ENCODE results near the gene PRSS48. TPM values are rescaled to one million over a fixed set of nuclear protein-coding genes. Genes with fewer than 3 reads are reported as not detected.

Gene PRSS48
- polyA plus RNA-seq, 2 of the 4 experiments (the other 2 are of a cell fraction), result not detected

DNA sequence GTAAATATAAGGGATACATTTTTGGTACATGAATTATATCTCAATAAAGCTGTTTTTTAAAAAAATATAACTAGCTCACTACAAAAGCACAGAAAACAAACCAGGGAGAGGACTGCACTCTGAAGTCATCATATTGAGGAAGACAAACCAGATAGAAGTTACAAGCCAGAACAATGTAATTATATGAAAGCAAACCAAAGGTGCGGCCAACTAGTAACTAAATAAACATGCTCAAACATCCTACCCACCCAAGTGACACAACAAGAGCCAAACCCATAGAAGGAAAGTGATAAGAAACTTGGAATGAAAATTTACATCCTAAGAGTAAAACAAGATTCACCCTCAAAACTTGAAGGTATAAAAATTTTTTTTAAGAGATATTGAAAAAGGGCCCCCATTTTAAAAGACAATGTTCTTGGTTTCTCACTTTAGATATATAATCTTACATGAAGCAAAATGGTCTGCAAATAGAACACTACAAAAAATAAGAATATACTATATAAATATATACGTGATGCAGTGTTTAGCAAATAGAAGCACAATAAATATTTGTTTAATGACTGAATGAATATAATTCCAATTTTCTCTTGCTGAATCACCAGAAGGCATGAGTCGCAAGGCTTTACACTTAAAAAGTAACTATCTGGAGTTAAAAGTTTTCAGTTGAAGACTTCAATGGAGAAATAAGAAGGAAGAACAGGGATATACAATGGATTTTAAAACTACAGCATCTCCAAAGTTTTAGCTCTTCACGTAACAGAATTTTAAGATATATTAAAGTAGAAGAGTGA is 52.5 kb downstream of the PRSS48 start:
- H3K9me3 ChIP-seq, result no peaks in the 10 kb centered on the region
- no peak for FAIRE-seq
- ATAC-seq, result no peak
- H3K4me3 ChIP-seq, result no peak overlapping the region
- no peak for TF ChIP-seq FOSL2 (IDR thresholded peaks at IDR 0.05)
- TF ChIP-seq FOSL2 (CRISPR knock-in tag; IDR thresholded peaks at IDR 0.05), result peak; percentile 54
- no peak for TF ChIP-seq RAD21 (conservative IDR thresholded peaks at IDR 0.05 in 1 of 2, IDR thresholded peaks at IDR 0.05 in 1 of 2)
- POLR2A ChIA-PET, result no interaction called here
- 21% methylated on average over 4 of the region's 4 CpGs for WGBS (ENCODE audit: missing lambda C conversion rate)
- peak in 1 of 2 experiments; percentile 68 for DNase-seq (ENCODE audit: low read depth in 1 of 2, low spot score in 1 of 2)
- H3K27ac ChIP-seq, result peak overlapping the region; percentile 28 to 61; a peak in 4 of 6 replicates
- peak overlapping the region; percentile 60 for H3K4me2 ChIP-seq
- CTCF ChIA-PET, result no interaction called here
- H3K4me1 ChIP-seq, result peaks cover 28% of the 10 kb centered on the region

- ChIA-PET POLR2A (interaction anchor here (0.5 kb wide), 1 partner anchor 69 kb away, joined by 3 read pairs; no protein-coding TSS in a partner anchor), CTCF (interaction anchor here (0.8 kb wide), 1 partner anchor 13 kb away, joined by 3 read pairs; no protein-coding TSS in a partner anchor)
- TF ChIP-seq MAFK (IDR thresholded peaks at IDR 0.05; ENCODE audit: partially characterized antibody) (peak; percentile 62), POLR2A (IDR thresholded peaks at IDR 0.05; ENCODE audit: low read length) (no peak)
- peak in 1 of 2 experiments; percentile 77; a peak in 3 of 6 replicates for ATAC-seq
- WGBS (ENCODE audit: missing lambda C conversion rate), result 89% methylated on average over 1 of the region's 1 CpG
- DNase-seq (ENCODE audit: low read depth in 1 of 2, low spot score in 1 of 2), result peak in 1 of 2 experiments; percentile 54
- FAIRE-seq, result no peak
- Histone ChIP-seq H3K4me1 (peaks cover 28% of the 10 kb centered on the region), H3K4me2 (peak overlapping the region; percentile 35; the same call in 2 of the 3 replicates), H3K27ac (peak overlapping the region; percentile 37 to 58; a peak in 5 of 6 replicates), H3K9me3 (no peaks in the 10 kb centered on the region), H3K4me3 (no peak overlapping the region)
These were observed 54.5 kb downstream of the PRSS48 start for GRCh38 chr4:151331276-151332042.

DNA sequence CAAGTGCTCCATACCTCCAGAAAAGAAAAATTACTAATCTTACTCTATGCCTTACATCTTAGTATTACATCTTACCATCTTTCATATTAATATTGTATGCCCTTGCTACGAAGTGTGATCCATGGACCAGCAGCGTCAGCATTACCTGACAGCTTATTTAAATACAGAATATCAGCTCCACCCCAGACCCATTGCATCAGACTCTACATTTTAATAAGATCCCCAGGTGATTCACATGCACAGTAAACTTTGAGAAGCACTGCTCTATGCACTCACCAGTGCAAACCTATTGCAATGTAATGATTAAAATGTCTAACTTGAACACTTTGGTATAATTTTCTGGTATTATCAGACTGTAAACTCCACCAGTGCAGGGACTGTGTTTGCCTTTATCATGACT is 62.5 kb downstream of the PRSS48 start:
- WGBS (ENCODE audit: missing lambda C conversion rate), result 78% methylated on average over 2 of the region's 2 CpGs
- POLR2A ChIA-PET, result no interaction called here
- no peak for FAIRE-seq
- no peak overlapping the region for H3K27ac ChIP-seq
- TF ChIP-seq ATOH8 (CRISPR knock-in tag; IDR thresholded peaks at IDR 0.05; ENCODE audit: low read depth) (no peak), KDM5A (IDR thresholded peaks at IDR 0.05) (no peak), MYC (IDR thresholded peaks at IDR 0.05; ENCODE audit: borderline replicate concordance, low read length) (no peak), BCL3 (IDR thresholded peaks at IDR 0.05) (no peak)
- TF ChIP-seq, protein P1, sequence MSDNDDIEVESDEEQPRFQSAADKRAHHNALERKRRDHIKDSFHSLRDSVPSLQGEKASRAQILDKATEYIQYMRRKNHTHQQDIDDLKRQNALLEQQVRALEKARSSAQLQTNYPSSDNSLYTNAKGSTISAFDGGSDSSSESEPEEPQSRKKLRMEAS (IDR thresholded peaks at IDR 0.05), result no peak
- H3K4me1 ChIP-seq, result no peaks in the 10 kb centered on the region
- no peak overlapping the region for H3K4me3 ChIP-seq
- H3K4me2 ChIP-seq, result no peak overlapping the region
- ATAC-seq, result no peak
- CTCF ChIA-PET, result no interaction called here
- H3K9me3 ChIP-seq, result no peaks in the 10 kb centered on the region
- no peak for DNase-seq (ENCODE audit: low read depth in 1 of 2, low spot score in 1 of 2)

DNA sequence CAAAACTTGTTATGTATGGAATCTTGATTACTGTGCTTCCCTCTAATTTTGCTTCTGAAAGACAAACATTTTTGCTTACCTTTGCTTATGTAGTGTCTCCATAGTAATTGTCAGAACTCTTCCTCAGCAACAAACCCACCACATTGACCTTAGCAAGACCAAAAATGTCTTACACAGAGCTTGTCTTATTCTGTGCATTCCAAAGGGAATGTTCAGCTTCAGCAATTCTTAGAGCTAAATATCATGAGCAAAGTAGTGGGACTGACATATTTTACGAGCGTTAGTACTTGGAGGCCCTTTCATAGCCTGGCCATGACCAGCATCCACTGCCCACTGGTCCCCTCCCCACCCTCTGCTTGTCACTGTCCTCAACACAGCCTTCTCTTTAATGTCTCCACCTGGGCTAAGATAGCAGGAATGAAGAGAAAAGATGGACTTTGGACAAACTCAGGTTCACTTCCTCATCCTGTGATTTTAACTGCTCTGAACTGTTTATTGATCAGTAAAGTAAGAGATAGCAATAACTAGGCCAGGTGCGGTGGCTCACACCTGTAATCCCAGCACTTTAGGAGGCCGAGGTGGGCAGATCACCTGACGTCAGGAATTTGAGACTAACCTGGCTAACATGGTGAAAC is 63.9 kb downstream of the PRSS48 start:
- Histone ChIP-seq H3K4me3 (no peak overlapping the region), H3K27ac (no peak overlapping the region), H3K9me3 (no peaks in the 10 kb centered on the region), H3K4me2 (no peak overlapping the region), H3K4me1 (no peaks in the 10 kb centered on the region)
- ChIA-PET POLR2A (no interaction called here), CTCF (no interaction called here)
- WGBS (ENCODE audit: missing lambda C conversion rate), result 90% methylated on average over 5 of the region's 5 CpGs
- FAIRE-seq (no peak), ATAC-seq (no peak), DNase-seq (ENCODE audit: low read depth in 1 of 2, low spot score in 1 of 2) (no peak)
- no peak for TF ChIP-seq HES2 (IDR thresholded peaks at IDR 0.05)
- no peak for TF ChIP-seq NFE2L2 (conservative IDR thresholded peaks at IDR 0.05; ENCODE audit: low read length)
- TF ChIP-seq FOSL2 (IDR thresholded peaks at IDR 0.05), result no peak
- TF ChIP-seq FOSL2 (CRISPR knock-in tag; IDR thresholded peaks at IDR 0.05), result no peak
- TF ChIP-seq RCOR1 (IDR thresholded peaks at IDR 0.05; ENCODE audit: low read depth, low read length), result no peak
- no peak for TF ChIP-seq ELK1 (IDR thresholded peaks at IDR 0.05; ENCODE audit: low read depth, low read length)
- TF ChIP-seq GATA3 (IDR thresholded peaks at IDR 0.05; ENCODE audit: borderline replicate concordance), result no peak
- TF ChIP-seq ESRRA (IDR thresholded peaks at IDR 0.05; ENCODE audit: borderline replicate concordance, low read length), result no peak
- TF ChIP-seq CHD4 (IDR thresholded peaks at IDR 0.05; ENCODE audit: borderline replicate concordance), result no peak
